HG02571 (cell line): Measurements from ENCODE around the gene ETAA1.
A peak's percentile ranks its signal among the peaks of the same experiment; 100 is the strongest.

Source experiments
- ATAC-seq: cut with Tn5 transposase; IDR thresholded peaks from one replicate; pipeline ENCODE4 v1.9.1; 2021; ENCODE audit warnings: mild to moderate bottlenecking, moderate library complexity; ENCODE audit not compliant: unreplicated experiment

Gene ETAA1

DNA sequence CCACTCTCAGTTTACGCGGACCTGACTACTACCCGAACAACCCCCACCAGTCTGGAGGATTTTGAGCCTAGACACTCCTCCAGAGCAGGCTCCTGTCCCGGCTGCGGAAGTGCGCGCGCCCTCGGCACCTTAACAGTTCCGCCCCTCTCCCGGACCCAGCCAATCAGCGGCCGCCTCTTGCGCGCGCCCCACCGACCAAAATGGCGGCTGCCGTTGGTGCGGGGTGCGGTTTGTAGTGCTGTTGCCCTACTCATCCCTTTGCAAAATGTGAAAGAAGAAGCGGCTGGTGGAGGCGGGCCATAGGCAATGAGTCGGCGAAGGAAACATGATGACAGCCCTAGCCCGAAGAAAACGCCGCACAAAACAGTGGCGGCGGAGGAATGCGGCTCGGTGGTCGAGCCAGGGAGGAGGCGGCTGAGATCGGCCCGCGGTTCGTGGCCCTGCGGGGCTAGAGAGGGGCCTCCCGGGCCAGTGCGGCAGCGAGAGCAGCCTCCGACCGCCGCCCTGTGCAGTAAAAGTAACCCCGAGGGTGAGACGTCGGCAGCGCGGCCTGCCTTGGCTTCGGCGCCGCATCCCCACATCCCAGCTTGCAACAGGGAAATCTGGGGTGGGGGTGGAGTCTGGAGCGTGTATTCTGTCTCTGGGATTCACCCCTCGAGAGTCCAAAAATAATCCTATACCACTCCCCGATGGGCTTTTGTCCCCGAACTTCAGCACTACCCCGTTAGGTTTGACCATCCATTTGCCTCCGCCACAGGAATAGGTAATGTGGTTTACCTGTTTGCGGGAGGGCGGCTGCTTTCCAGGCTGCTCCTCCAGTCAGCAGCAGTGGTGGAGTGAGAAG, at the start of gene ETAA1:
TSS of gene ETAA1 (plus strand) at position 191 of the 844 bp plus-strand sequence. CDS start at position 307, 116 bp downstream.
- peak; percentile 100 for ATAC-seq

DNA sequence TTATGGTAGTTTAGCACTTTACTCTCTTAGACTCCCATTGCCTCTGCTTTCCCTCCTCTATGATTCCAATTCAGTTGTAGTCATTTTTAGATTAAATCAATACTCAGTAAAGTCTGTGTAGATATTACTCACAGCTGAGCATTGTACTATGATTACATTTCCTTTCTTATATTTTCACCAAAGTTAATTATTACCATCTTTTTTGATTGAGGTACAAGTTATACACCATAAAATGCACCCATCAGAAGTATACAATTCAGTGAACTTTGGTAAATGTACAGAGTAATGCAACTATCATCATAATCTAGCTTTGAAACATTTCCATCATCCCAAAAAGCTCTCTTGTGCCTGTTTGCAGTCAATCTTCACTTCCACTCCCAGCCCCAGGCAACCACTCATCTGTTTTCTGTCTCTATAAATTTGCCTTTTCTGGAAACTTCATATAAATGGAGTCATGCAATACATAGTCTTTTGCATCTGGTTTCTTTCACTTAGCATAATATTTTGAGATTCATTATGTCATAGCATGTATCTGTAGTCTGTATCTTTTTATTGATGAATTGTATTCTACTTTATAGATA, 30.2 kb upstream of the ETAA1 start:
- ATAC-seq = no peak

DNA sequence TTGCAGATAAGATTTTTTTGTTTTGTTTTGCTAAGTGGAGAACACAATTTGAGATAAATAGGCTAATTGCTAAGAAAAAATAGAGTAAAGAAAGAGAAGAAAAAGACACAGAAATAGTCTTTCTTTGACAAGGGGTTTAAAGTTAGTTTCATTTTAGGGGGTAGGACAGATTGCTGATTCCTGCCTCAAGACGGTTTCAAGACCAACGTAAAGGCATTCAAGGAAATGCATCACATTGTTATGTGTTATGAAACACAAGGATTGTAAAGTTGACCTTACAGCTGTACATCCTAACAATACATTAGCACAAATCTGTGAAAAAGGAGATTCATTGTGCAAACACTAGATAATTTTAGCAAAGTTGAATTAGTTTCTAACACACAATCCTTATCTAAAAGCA, 22.7 kb upstream of the ETAA1 start:
- ATAC-seq = no peak

DNA sequence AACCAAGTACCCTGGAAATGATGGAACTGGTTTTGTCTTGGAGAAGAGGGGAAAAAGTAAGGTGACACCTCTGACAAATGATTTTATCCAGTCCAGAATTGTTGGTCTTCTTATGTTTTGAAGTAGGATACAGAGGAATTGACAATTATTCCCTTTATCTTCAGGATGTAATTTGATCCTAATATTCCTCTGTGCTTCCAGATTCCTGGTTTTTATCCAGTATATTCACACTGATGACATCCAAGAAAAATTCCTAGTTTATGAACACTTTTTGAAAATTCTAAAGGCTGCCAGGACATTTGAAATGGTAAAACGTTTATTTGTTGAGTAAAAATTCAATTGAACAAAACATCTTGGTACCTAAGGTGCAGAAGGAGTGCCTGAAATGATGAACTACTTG, 22.2 kb upstream of the ETAA1 start:
- ATAC-seq = no peak

DNA sequence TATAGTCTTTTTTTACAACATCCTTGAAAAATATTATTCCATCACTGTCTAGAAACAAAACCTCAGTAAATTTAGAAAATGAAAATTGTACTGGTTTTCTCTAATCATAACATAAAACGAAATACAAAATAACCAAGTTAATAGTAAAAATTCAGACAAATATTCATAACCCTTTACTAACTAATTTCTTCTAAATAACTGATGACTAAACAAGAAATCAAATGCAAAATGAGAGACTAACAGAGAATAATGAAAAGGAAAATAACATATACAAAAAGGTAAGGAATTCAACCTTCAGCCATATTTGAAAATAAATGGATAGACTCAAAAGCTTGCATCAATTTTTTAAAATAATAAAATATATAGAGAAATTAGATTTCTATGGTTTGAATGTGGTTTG, 18.6 kb upstream of the ETAA1 start:
- no peak for ATAC-seq

DNA sequence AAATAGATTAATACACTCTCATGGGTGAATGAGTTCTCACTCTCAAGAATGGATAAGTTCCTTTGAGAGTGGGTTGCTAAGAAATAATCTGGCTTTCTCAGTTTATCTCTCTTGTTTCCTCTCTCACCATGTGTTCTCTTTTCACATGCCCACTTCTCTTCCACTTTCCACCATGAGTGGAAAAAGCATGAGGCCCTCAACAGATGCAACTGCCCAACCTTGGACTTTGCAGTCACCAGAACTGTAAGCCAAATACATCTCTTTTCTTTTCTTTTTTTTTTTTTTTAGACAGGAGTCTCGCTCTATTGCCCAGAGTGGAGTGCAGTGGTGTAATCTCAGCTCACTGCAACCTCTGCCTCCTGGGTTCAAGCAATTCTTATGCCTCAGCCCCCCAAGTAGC, 18.1 kb upstream of the ETAA1 start:
- no peak for ATAC-seq

DNA sequence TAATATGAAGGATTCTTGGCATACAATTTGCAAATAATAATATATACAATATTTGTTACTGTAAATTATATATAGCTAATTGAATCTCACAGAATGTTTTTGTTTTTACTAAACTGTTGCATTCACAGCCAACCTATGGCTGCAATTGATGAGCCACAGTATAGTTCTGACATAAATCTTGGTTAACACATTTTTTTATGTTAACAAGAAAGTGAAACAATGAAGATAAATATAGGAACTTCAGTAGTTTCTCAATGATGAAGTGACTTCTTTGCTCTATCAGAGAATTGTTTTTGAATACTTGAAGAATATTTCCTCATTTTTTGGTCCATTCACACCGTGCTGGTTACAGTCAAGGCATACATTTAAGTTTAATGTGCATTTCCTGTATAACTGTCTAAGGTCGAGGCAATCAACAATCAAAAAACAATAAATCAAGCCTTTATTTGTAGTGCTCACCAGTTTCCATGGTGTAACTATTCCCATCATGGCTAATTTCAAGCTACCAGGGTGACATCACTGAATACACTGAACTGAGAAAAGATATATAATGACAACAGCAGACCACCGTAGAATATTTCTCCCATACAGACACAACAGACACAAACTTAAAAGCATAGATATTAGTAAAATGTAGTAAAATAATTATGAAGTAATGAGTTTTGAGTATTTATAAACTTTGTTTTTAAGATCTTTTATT, 12.9 kb upstream of the ETAA1 start:
- ATAC-seq = no peak

DNA sequence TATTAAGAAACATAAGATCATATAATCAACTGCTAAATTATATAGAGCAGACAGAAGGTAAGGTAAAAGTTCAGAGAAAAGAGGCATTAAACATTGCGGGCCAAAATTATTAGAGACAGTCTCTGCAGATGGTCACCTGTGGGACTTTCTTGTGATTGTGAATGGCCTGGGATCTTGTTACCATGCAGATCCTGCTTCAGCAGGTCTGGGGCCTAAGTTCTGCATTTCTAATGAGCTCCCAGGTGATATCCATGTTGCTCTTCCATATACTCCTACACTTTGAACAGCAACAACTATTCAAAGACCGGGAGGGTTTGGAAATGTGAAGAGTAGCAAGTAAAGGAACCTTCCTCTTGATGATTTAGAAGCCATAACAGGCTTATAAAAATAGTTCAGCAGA, 8.5 kb upstream of the ETAA1 start:
- no peak for ATAC-seq

DNA sequence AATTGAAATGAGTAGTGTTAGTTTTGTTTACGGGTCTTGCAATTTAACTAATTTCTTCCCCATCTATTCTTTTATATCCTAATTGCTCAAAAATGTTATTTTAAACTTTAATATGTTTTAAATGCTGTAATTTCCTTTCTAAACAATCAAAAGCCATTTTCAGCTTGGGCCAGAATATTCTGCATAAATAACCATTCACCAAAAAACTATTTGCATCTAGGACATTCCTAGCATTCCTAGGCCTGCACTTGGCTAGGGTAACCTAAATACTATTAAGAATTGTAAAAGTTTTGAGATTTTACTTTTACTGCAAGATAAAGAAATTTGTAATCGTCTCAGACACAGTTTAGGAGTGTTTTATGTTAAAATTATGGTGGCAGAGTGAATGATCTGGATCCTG, 7.8 kb upstream of the ETAA1 start:
- no peak for ATAC-seq

DNA sequence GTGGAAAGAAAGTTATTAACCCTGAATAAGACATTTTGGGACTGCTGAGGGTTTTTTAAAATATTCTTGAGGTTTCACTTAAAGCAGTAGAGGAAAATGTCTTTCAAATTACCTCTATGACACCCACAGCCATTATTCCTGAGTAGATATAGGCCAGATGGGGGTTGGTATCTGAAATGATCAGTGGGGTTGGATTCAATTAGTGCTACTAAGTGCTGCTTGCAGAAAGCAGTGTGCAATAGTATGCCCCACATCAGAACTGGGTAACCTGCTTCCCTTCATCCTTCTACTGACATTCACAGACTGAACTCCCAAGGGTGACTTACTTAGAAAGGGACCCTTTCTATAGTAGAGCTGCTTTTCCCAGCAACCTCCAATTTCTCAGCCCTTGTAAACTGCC, 7.3 kb upstream of the ETAA1 start:
- no peak for ATAC-seq

DNA sequence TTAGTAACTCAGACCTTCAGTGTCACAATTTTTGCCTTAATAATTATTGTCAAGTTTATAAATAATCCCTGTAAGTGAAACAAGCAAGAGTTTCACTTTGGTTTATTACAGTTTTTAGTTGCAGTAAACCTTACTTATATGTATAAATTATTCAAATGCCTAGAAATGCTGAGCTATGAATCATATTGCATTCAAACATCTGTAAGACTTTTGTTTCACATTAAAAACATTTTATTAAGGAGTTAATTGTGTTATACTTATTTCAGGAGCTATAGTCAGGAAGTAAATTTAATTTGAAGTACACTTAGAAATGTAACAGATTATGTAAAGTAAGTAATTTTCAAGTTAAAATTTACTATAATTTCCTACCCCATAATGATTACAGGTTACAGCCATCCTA, 3.9 kb upstream of the ETAA1 start:
- no peak for ATAC-seq

DNA sequence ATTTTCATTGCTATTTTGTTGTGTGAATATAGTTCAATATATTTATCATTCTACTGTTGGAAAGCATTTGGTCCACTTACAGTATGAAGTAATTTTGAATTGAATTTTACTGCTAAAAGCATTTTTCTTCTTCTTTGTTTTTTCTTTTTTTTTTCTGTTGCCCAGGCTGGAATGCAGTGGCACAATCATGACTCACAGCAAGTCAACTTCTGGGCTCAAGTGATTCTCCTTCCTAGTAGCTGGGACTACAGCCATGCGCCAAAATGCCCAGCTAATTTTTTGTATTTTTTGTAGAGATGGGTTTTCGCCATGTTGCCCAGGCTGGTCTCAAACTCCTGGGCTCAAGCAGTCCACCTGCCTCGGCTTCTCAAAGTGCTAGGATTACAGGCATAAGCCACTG, 2.4 kb upstream of the ETAA1 start:
- no peak for ATAC-seq

DNA sequence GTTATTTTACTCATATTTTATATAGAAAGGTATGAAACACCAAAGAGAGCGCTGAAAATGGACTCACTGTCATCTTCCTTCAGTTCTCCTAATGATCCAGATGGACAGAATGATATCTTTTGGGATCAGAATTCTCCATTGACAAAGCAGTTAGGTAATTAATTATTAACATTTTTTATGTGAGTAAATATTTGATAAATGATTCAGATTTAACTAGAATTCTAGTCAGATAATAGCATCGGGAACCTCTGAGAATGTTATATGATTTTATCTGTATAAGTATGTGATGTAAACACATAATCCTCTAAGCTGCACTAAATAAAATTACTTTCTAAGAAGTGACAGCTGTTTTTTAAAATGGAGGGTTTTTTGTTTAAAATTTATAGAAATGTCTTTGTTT, 2.0 kb downstream of the ETAA1 start:
- no peak for ATAC-seq

DNA sequence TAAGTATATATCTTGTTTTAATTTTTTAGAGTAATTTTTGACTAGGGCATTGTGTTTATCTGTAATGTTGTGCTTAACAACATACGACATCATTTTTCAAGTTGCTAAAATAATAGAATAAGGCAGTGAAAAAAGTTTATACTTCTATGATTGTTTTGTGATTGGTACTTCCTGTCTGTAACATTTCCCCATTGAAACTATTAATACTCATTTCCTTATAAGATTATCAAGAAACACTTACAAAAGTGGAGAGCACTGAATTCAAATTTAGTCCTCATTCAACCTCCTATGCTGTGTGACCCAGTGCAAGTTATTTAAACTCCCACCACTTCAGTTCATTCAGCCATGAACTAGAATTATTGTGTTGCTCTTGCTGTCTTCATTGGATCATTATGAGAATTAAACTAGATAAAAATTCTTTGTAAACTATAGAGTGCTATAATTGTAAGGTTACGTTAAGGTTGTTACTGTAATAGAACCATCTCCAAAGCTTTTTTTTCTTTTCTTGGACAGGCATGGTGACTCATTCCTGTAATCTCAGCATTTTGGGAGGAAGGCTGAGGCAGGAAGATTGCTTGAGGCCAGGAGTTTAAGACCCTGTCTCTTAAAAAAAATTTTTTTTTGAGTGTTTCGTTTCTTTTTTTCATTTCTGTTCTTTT, 2.8 kb downstream of the ETAA1 start:
- ATAC-seq = no peak

DNA sequence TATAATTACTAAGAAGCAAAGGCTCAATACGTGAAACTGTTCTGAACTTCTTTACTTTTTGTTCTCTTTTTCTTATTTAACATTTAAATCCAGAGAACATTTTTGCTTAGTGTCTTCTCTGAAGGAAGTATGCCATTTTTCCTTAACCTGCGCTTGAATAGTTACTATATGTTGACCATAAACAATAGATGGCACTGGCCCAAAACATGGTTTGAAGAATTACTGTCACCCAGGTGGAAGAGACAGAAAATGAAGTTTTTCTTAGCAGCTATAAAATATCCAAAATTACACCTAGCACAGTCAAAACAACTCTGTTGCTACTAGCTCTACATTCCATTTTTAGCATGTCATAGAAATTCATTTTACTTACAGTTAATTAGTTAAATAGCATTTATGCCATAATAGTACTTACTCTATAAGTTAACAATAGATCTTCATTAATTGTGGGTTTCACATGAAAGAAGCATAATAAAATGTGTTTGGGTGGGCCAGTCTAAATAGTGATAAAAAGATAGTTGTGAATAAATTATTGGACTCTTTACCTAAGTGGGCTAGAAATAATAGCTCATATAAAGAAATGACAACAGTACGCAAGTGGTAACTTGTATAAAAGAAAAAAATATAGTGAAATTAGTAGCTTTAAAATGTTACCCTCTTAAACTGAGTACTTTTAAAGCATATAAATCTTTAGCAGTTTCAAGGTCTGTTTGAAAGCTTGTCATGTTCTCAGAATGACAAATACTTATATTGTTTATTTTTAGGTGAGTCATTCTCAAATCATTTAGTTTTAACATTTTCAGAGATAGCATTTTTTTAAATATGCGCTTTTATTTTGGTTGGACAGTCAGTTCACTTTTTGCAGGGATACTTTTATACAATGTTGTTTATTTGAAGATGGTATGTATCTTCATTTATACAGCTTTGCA, 3.7 kb downstream of the ETAA1 start:
- no peak for ATAC-seq

DNA sequence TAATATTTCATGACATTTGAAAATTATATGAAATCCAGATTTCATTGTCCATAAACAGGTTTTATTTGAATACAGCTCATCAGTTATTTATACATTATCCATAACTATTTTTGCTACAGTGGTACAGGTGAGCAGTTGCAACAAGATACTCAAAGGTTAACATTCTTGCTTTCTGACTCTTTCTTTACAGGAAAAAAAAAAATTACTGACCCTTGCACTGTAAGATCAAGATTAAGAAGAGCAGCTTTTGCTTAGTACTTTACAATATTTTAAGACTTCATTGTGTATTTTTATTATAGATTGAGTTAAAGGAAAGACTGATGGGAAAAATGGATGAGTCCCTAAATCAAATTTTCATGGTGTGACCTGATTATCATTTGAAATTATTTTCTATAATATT, 11.2 kb downstream of the ETAA1 start:
- no peak for ATAC-seq

DNA sequence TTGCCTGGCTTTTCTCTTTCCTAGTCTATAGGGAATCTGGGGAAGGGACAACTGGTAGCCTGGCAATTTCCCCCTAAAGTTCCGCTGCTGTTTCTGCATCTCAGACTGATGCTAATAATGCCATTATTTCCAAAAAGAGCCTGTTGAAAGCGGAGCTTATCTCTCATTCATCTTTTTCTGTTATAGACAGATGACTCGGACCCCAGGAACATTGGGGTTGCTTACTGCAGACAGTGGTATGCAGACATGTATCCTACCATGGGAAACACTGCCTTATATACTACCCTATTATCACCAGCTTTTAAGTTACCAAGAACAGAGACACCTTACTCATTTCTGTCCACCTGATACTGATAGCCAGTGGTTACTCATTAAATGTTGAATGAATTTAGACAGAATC, 15.3 kb downstream of the ETAA1 start:
- no peak for ATAC-seq

DNA sequence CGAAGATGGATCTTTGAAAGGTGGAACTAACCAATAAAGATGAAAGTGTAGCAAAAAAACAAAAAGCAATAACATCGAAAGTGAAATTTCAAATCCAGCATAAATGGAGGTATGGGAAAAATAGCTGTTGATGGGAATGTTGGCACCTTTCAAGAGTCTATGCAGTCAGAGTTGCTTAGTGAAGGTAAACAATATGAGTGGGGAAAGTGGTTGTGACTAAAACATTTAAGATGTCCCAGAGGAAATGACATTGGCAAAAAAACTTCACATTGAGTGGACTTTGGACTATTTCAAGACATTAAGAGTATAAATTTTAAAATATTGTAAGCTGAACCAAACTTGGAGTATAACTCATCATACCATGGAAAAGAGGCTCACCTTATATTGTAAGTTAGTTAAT, 17.7 kb downstream of the ETAA1 start:
- ATAC-seq = no peak

DNA sequence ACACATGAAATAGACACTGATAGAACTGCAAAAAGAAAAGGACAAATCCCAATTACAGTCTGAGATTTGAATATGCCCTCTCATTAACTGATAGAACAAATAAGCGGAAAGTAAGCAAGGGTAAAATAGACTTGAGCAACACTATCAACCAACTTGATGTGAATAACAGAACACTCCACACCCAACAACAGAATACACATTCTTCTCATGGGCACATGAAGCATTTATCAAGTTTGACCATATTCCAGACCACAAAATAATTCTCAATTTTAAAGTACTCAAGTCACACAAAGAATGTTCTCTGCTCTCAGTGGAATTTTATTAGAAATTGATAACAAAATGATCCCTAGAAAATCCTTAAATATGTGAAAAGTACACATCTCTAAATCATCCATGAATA, 19.0 kb downstream of the ETAA1 start:
- ATAC-seq = no peak

DNA sequence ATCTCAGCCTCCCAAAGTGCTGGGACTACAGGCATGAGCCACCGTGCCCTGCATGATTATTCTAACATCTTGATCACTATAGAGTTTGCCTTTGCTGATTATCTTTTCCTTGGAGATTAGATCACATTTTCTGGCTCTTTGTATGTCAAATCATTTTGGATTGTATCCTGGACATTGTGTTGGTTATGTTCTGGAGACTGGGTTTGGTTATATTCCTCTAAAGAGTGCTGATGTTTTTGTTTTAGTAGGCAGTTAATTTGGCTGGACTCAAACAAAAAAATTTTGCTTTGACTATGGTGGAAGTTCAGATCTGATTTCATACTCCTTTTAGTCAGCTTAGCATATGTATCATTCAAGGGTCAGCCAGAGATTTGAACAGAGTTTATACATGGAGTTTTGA, 26.4 kb downstream of the ETAA1 start:
- ATAC-seq = no peak

DNA sequence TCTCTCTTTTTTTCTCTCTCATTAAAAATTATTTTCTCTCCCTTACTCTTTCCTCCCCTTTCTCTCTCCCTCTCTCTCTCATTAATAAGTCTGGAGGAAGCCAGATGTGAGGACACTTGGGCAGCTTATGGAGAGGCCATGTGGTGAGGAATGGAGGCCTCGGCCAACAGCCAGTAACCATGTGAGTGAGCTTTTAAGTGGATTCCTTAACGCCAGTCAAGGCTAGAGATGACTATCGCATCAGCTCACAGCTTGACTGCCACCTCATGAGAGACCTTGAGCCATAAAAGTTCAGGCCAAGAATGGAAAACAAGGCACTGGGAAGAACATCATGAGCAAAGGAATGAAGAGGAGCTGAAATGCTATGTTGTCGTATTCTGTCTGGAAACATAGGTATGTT, 39.1 kb downstream of the ETAA1 start:
- no peak for ATAC-seq
